Activated T-cell treated with anti-CD3 and anti-CD28 coated beads, Interleukin-2, amount 50 U/mL, for 24 hours (primary cell): Measurements from ENCODE around the gene FGD1.

Experiments used
- DNase-seq: peaks from one replicate; pipeline ENCODE4 v3.0.0-alpha.2; 2020
- H3K27ac Mint-ChIP-seq: 2 replicates; pipeline ENCODE4 v1.8.0; 2020; ENCODE audit warnings: mild to moderate bottlenecking, mixed read lengths
- H3K27me3 Mint-ChIP-seq: 2 replicates; pipeline ENCODE4 v1.8.0; 2020; ENCODE audit warnings: mixed read lengths
- H3K36me3 Mint-ChIP-seq: 2 replicates; pipeline ENCODE4 v1.8.0; 2020; ENCODE audit warnings: low read depth, mixed read lengths
- H3K4me1 Mint-ChIP-seq: 2 replicates; pipeline ENCODE4 v1.8.0; 2020; ENCODE audit warnings: low read depth, mixed read lengths
- H3K4me3 Mint-ChIP-seq: 2 replicates; pipeline ENCODE4 v1.8.0; 2020; ENCODE audit warnings: mild to moderate bottlenecking, moderate library complexity, mixed read lengths
- H3K9me3 Mint-ChIP-seq: 2 replicates; pipeline ENCODE4 v1.8.0; 2020; ENCODE audit warnings: mixed read lengths

Gene FGD1

DNA sequence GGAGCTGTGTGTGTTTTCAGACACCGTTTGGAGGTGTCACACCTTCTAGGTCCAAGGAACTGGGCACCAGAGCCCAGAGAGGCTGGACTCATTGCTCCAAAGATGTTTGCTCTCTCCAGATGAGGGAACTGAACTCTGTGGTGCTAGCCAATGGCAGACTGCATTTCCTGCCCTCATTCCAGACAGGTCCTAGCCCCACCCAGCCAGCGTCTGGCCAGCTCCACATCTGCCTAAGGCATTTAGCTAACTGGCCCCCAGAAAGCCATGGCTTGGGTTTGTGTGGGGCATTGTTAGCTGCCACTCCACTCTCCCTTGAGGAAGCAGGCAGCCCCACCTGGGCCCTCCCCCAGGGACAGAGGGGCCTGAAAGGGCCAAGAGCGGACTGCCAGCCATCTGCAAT lies 11.4 kb downstream of the FGD1 start:
- no peak for DNase-seq
- Mint-ChIP-seq H3K4me3 (no peak overlapping the region), H3K36me3 (no peaks in the 10 kb centered on the region), H3K4me1 (no peaks in the 10 kb centered on the region), H3K27ac (no peak overlapping the region), H3K9me3 (no peaks in the 10 kb centered on the region), H3K27me3 (peaks cover 43% of the 10 kb centered on the region)

GRCh38 chrX:54483946-54484345 lies 12.1 kb downstream of the FGD1 start:
- no peaks in the 10 kb centered on the region for H3K4me1 Mint-ChIP-seq
- no peak for DNase-seq
- H3K9me3 Mint-ChIP-seq = no peaks in the 10 kb centered on the region
- no peak overlapping the region for H3K4me3 Mint-ChIP-seq
- H3K27ac Mint-ChIP-seq = no peak overlapping the region
- H3K36me3 Mint-ChIP-seq = no peaks in the 10 kb centered on the region
- peaks cover 45% of the 10 kb centered on the region for H3K27me3 Mint-ChIP-seq

DNA sequence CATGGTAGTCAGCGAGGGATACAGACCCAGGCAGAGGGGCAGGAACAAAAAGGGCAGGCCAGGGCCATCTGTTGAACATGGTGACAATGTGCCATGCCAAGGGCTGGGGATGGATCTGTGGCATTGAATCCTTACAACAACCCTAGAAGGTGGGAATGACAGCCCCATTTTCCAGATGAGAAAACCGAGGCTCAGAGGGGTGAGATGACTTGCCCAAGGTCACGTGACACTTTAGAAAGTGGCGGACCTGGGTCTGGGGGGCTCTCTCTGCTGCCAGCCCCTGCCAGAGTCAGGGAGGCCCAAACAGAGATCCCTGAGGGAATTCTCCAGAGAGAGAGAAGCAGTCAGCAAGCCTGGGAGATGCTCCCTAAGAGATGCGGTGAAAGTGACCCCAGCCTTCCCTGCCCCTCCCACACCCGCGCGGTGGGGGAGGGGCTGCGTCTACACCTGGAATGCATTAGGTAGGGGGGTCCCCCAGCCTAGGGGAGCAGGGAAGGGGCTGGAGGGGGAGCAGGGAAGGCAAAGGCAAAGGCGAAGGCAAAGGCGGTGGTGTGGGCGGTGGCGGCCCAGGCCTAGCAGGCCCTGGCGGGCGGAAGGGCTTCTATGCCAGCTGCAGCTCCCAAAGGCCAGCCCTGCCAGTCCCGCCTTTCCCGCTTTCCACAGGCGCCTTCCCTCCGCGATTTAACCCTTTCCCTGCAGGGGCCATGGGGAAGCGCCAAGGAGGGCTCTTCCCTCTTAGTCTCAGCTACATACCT lies 13.0 kb downstream of the FGD1 start:
- no peak for DNase-seq
- Mint-ChIP-seq H3K36me3 (no peaks in the 10 kb centered on the region), H3K27ac (no peak overlapping the region), H3K4me3 (no peak overlapping the region), H3K4me1 (no peaks in the 10 kb centered on the region), H3K27me3 (peaks cover 39% of the 10 kb centered on the region), H3K9me3 (no peaks in the 10 kb centered on the region)

DNA sequence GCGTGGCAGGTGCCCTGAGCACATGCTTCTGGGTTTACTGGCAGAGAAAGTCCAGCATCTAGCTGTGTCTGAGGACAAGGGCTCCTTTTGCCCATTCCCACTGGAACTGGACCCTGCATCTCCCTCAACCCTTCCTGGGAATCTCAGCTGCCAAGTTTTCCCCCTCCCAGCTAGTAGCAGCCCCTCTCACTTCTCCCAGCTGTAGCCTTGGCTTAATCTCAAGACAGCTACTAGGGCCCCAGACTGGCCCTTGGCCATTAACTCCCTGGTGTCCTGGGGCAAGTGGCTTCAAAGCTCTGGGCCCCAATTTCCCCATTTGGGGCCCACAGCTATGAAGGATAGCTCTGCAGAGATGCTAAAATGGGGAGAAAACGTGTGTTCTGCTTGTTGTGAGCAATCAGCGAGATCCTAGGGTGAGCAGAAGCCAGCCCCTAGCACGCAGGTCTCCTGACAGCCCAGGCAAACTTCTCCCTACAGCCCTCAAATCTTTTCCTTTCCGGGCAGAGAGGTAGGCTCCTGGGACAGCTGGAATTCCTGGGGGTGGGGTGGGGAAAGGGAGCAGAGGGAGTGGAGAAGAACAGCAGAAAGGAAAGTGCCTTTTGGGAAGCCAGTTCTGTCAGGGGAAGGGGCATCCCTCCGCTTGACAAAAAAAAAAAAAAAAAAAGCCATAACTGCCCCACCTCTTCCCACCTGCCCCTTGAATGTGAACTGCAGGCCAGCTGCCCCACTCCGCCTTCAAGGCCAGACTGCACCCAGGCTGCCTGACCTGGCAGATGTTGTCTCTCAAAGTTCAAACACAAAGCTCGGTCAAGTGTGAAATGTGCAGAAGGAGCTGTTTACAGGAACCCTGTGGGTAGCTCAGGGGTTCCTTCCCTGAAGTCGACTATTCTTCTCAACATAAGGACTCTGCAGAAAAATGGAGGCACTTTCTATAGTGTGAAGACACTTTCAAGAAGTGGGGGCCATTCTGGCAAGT lies 16.6 kb downstream of the FGD1 start:
- no peak for DNase-seq
- Mint-ChIP-seq H3K4me1 (no peaks in the 10 kb centered on the region), H3K4me3 (no peak overlapping the region), H3K27me3 (peaks cover 30% of the 10 kb centered on the region), H3K9me3 (no peaks in the 10 kb centered on the region), H3K27ac (no peak overlapping the region), H3K36me3 (no peaks in the 10 kb centered on the region)

- DNase-seq = no peak
- Mint-ChIP-seq H3K27me3 (peaks cover 17% of the 10 kb centered on the region), H3K4me3 (no peak overlapping the region)
These were observed 21.8 kb downstream of the FGD1 start for GRCh38 chrX:54473993-54474859.

GRCh38 chrX:54470054-54470760 lies 25.8 kb downstream of the FGD1 start:
- no peak overlapping the region for H3K4me3 Mint-ChIP-seq
- peaks cover 17% of the 10 kb centered on the region for H3K27me3 Mint-ChIP-seq
- H3K9me3 Mint-ChIP-seq = no peaks in the 10 kb centered on the region
- H3K27ac Mint-ChIP-seq = no peak overlapping the region
- H3K4me1 Mint-ChIP-seq = no peaks in the 10 kb centered on the region
- no peaks in the 10 kb centered on the region for H3K36me3 Mint-ChIP-seq
- no peak for DNase-seq

More at GRCh38 chrX:54473993-54474859, 21.8 kb downstream of the FGD1 start:
- H3K4me1 Mint-ChIP-seq = no peaks in the 10 kb centered on the region
- no peaks in the 10 kb centered on the region for H3K9me3 Mint-ChIP-seq
- H3K36me3 Mint-ChIP-seq = no peaks in the 10 kb centered on the region
- H3K27ac Mint-ChIP-seq = no peak overlapping the region

DNA sequence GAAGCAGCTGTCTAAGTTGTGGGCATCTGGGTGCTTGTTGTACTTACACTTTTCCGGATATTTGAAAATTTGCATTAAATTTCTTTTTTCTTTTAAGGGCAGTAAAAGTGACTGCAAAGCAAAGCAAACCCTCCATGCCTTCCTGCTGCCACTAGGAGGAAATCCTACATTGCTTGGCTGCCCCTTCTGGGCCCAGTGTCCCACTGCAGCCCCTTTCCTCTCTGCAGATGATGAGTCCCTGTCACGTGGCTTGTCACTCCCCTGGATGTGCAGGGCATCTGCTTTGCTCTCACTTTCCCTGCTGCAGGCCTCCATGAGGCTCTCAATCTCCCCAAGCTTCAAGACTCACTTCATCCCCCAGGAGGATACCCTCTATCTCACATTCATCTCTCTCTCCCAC lies 43.1 kb downstream of the FGD1 start:
- DNase-seq = no peak
- Mint-ChIP-seq H3K36me3 (peaks cover 5% of the 10 kb centered on the region), H3K9me3 (no peaks in the 10 kb centered on the region), H3K27me3 (peaks cover 12% of the 10 kb centered on the region), H3K27ac (no peak overlapping the region), H3K4me3 (no peak overlapping the region), H3K4me1 (no peaks in the 10 kb centered on the region)

DNA sequence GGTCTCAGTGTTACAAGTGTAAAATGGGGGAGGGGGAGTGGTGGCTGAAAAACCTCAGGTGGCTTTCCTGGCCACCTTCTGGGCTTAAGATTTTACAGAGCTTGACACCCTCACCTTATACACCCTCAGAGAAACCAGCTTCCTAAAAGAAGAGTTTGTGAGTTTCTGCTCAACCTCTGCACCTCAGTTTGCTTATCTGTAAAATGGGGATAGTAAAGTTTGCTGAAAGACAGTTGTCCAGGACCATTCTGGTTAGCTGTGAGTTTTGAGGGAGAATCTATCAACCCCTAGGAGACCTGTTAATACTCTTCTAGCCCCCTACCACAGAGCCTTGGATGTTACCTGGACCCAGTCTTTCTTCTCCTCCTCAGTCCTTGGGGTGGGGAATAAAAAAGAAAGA lies 46.1 kb downstream of the FGD1 start:
- Mint-ChIP-seq H3K4me3 (no peak overlapping the region), H3K9me3 (no peaks in the 10 kb centered on the region), H3K27me3 (peaks cover 9% of the 10 kb centered on the region), H3K36me3 (peaks cover 19% of the 10 kb centered on the region), H3K27ac (no peak overlapping the region), H3K4me1 (no peaks in the 10 kb centered on the region)
- DNase-seq = no peak

- no peak overlapping the region for H3K27ac Mint-ChIP-seq
- H3K27me3 Mint-ChIP-seq = peaks cover 13% of the 10 kb centered on the region
- no peak for DNase-seq
- peaks cover 3% of the 10 kb centered on the region for H3K4me1 Mint-ChIP-seq
- H3K36me3 Mint-ChIP-seq = peaks cover 39% of the 10 kb centered on the region
- no peaks in the 10 kb centered on the region for H3K9me3 Mint-ChIP-seq
- H3K4me3 Mint-ChIP-seq = no peak overlapping the region
These were observed 48.6 kb downstream of the FGD1 start for GRCh38 chrX:54447461-54447860.

DNA sequence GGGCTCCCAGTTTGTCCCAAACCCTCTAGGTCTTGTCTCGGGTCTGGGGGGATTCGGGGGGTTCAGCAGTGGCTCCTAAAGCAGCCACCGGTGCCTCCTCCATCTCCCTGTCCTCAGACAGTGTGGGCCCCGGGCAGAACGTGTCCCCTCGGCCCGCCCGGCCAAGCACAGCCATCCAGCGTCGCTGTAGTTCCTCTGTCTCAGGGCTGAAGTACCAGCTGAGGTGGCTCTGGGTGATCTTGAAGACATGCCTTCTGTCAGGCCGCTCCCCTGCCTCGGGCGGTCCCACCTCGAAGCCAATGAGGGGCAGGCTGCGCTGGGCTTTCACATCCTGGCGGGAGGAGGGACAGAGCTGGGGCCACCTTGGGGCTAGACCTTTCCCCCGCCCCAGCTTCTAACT lies 50.0 kb downstream of the FGD1 start:
- H3K9me3 Mint-ChIP-seq = no peaks in the 10 kb centered on the region
- peaks cover 14% of the 10 kb centered on the region for H3K4me1 Mint-ChIP-seq
- peaks cover 12% of the 10 kb centered on the region for H3K27me3 Mint-ChIP-seq
- no peak for DNase-seq
- H3K27ac Mint-ChIP-seq = no peak overlapping the region
- peaks cover 44% of the 10 kb centered on the region for H3K36me3 Mint-ChIP-seq
- H3K4me3 Mint-ChIP-seq = no peak overlapping the region

GRCh38 chrX:54444752-54445151 lies 51.3 kb downstream of the FGD1 start:
- Mint-ChIP-seq H3K27me3 (peaks cover 12% of the 10 kb centered on the region), H3K36me3 (peaks cover 50% of the 10 kb centered on the region), H3K4me1 (peaks cover 17% of the 10 kb centered on the region), H3K27ac (peak overlapping the region; percentile 53), H3K9me3 (no peaks in the 10 kb centered on the region), H3K4me3 (no peak overlapping the region)
- DNase-seq = no peak

DNA sequence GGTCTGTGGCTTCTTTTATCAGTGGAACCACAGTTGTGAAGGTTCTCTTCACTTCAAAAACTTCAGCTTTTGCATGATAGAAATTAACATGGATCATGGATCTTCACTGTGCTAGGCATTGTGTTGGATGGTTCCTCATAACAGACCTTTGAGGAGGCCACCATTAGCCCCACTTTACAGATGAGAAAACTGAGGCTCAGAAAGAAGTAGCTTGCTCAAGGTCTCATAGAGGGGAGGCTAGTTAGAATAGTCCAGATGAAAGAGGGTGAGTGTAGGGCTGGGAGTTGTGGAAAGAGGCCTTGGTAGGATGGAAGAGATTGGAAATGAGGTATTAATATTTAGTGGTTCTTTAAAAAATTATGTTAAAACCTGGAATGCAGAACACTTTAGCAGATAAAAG lies 53.2 kb downstream of the FGD1 start:
- Mint-ChIP-seq H3K9me3 (no peaks in the 10 kb centered on the region), H3K27ac (no peak overlapping the region), H3K4me1 (peaks cover 18% of the 10 kb centered on the region), H3K4me3 (no peak overlapping the region), H3K36me3 (peaks cover 45% of the 10 kb centered on the region), H3K27me3 (peaks cover 8% of the 10 kb centered on the region)
- no peak for DNase-seq

- H3K27me3 Mint-ChIP-seq = peaks cover 11% of the 10 kb centered on the region
- peak; percentile 78 for DNase-seq
These were observed 55.8 kb downstream of the FGD1 start, which contains the start of gene TSR2 for GRCh38 chrX:54439960-54440871. TSR2 (plus strand) TSS chrX:54440404; CDS start chrX:54440422, 18 bp downstream.

More at GRCh38 chrX:54439960-54440871, 55.8 kb downstream of the FGD1 start, which contains the start of gene TSR2:
- H3K36me3 Mint-ChIP-seq = peaks cover 33% of the 10 kb centered on the region
- peak within 1 kb of the TSS; percentile 93 for H3K27ac Mint-ChIP-seq
- no peaks in the 10 kb centered on the region for H3K9me3 Mint-ChIP-seq
- H3K4me1 Mint-ChIP-seq = peaks cover 18% of the 10 kb centered on the region
- peak within 1 kb of the TSS; percentile 91 for H3K4me3 Mint-ChIP-seq
